Mucosa of rectum (tissue), 2 donors: ENCODE data around the gene DNTT.

Source experiments
- H3K27ac ChIP-seq, 2 donors: one replicate each; pipeline ENCODE4 v1.7.0; 2013; ENCODE audit warnings: inconsistent platforms in 2 of 2, low read depth in 2 of 2, low read length in 2 of 2
- H3K27me3 ChIP-seq, 2 donors: one replicate each; pipeline ENCODE4 v1.7.0; 2013; ENCODE audit warnings: low read length in 2 of 2; ENCODE audit not compliant: control insufficient read depth in 2 of 2, insufficient read depth in 2 of 2
- H3K36me3 ChIP-seq, 2 donors: one replicate each; pipeline ENCODE4 v1.7.0; 2013; ENCODE audit warnings: low read length in 2 of 2; ENCODE audit not compliant: control insufficient read depth in 2 of 2, insufficient read depth in 2 of 2
- H3K4me1 ChIP-seq, 2 donors: one replicate each; pipeline ENCODE4 v1.7.0; 2013; ENCODE audit warnings: low read length in 2 of 2, mild to moderate bottlenecking in 1 of 2; ENCODE audit not compliant: control insufficient read depth in 2 of 2, insufficient read depth in 2 of 2
- H3K4me3 ChIP-seq, 2 donors: one replicate each; pipeline ENCODE4 v1.7.0; 2013; ENCODE audit warnings: low read length in 2 of 2
- H3K9ac ChIP-seq, 2 donors: one replicate each; pipeline ENCODE4 v1.7.0; 2013; ENCODE audit warnings: low read length in 2 of 2, low read depth in 1 of 2, mild to moderate bottlenecking in 1 of 2
- H3K9me3 ChIP-seq, 2 donors: one replicate each; pipeline ENCODE4 v1.7.0; 2013; ENCODE audit warnings: low read length in 2 of 2; ENCODE audit not compliant: control insufficient read depth in 2 of 2
- donor health status: healthy.
- donor health status: Normal muscosa, but diverticular disease.

DNTT gene

DNA sequence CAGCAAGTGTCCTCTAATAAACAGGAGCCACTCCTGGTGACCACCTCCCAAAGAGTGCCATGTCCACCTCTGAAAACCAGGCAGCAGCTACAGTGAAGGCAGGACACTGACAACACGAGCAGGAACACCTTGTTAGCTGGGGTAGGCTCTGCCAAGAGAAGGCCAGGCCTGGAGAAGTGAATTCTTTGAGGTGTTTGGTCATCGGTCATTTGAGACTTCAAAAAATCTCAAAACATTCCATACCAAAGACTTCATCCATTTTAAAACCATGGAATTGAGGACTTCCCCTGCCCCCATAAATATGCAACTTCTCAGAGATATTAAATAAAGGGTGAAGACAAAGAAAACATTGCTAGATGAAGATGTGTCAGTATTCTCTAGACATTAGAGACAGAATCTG, 82.9 kb downstream of the DNTT start:
- Histone ChIP-seq H3K4me1 (no peaks in the 10 kb centered on the region), H3K27ac (no peak overlapping the region), H3K9ac (no peak overlapping the region), H3K36me3 (no peaks in the 10 kb centered on the region), H3K27me3 (no peaks in the 10 kb centered on the region), H3K9me3 (no peaks in the 10 kb centered on the region), H3K4me3 (no peak overlapping the region)

DNA sequence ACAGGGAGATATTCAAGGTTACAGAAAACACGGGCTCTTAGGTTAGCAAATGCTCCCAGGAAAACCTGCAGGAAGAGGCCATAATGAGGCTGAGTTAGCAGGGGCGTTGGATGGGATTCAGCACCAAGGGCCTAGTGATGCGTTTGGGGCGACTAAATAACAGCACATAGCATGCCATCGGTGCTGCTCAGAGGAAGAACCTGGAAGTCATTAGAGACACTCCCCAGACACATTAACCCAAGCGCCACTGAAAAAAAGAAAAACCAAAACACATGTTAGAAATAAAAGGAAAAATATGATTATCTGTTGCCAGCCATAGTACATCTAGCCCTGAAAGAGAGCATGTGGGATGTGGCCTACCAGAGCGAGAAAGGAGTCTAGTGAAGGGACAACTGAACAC, 83.4 kb downstream of the DNTT start:
- H3K4me3 ChIP-seq = no peak overlapping the region
- H3K27me3 ChIP-seq = no peaks in the 10 kb centered on the region
- no peaks in the 10 kb centered on the region for H3K4me1 ChIP-seq
- no peak overlapping the region for H3K27ac ChIP-seq
- no peak overlapping the region for H3K9ac ChIP-seq
- H3K36me3 ChIP-seq = no peaks in the 10 kb centered on the region
- no peaks in the 10 kb centered on the region for H3K9me3 ChIP-seq
